NOMO-1 treated with dmso at 0.1 percent for 144 hours (cell line): ENCODE results near the gene CALR3.
A peak's percentile ranks its signal among the peaks of the same experiment; 100 is the strongest.
"Not testable (repeated sequence)": the region's sequence is repeated elsewhere in the genome, so short reads cannot be mapped to it uniquely, and the experiment has no call there.

Experiments used
- DNase-seq: peaks from one replicate; lab custom pipeline; 2025; ENCODE audit not compliant: unreplicated experiment; lab: John Stamatoyannopoulos, UW

CALR3 gene

GRCh38 chr19:16458391-16459341, 37.3 kb downstream of the CALR3 start:
- no peak for DNase-seq

GRCh38 chr19:16457954-16458331, 38.0 kb downstream of the CALR3 start:
- no peak for DNase-seq

GRCh38 chr19:16457195-16457953, 38.6 kb downstream of the CALR3 start:
- no peak for DNase-seq

- no peak for DNase-seq
These were observed 39.2 kb downstream of the CALR3 start for GRCh38 chr19:16456652-16457194.

- DNase-seq, result no peak
These were observed 40.5 kb downstream of the CALR3 start for GRCh38 chr19:16455489-16455888.

- DNase-seq, result no peak
These were observed 41.5 kb downstream of the CALR3 start for GRCh38 chr19:16454351-16454918.

GRCh38 chr19:16452325-16452724, 43.6 kb downstream of the CALR3 start:
- DNase-seq, result no peak

GRCh38 chr19:16449330-16449961, 46.5 kb downstream of the CALR3 start:
- no peak for DNase-seq

GRCh38 chr19:16448872-16449271, 47.1 kb downstream of the CALR3 start:
- not testable (repeated sequence) for DNase-seq

- DNase-seq, result peak; percentile 87
These were observed 49.1 kb downstream of the CALR3 start for GRCh38 chr19:16446724-16447368.

GRCh38 chr19:16446108-16446723, 49.8 kb downstream of the CALR3 start:
- DNase-seq, result no peak

- peak; percentile 68 for DNase-seq
These were observed 50.5 kb downstream of the CALR3 start for GRCh38 chr19:16445238-16446107.

GRCh38 chr19:16444269-16444600, 51.7 kb downstream of the CALR3 start:
- DNase-seq, result no peak

GRCh38 chr19:16442386-16443276, 53.3 kb downstream of the CALR3 start:
- no peak for DNase-seq

- DNase-seq, result no peak
These were observed 54.3 kb downstream of the CALR3 start for GRCh38 chr19:16441661-16442162.

GRCh38 chr19:16436780-16437332, 59.1 kb downstream of the CALR3 start:
- no peak for DNase-seq

GRCh38 chr19:16435999-16436650, 59.8 kb downstream of the CALR3 start:
- DNase-seq, result no peak
